Natural killer cell (primary cell): Measurements from ENCODE around the gene SYNE2. TPM values are rescaled to one million over a fixed set of nuclear protein-coding genes. Genes with fewer than 3 reads are reported as not detected.

ENCODE experiments used
- ATAC-seq, 3 donors: fragments of 150-1000 bp in 2 of 3; fragments of 200-7000 bp in 1 of 3; cut with Tn5 transposase; 1 replicate in 1 of 3; 2 replicates in 2 of 3; pipeline ENCODE4 v1.10.0; 2021; ENCODE audit warnings: mild to moderate bottlenecking in 2 of 3, moderate library complexity in 2 of 3
- DNase-seq, 2 donors: peaks; one replicate each; pipeline versions ENCODE4 v3.0.0 to v3.0.0-alpha.2; 2013 to 2021; ENCODE audit warnings: mixed read lengths in 1 of 2
- H3K27ac ChIP-seq: one replicate; pipeline ENCODE4 v1.5.1; 2013; ENCODE audit warnings: mild to moderate bottlenecking, low read length
- H3K27me3 ChIP-seq: one replicate; pipeline ENCODE4 v1.6.1; 2013; ENCODE audit warnings: low read length; ENCODE audit not compliant: control insufficient read depth, insufficient read depth
- H3K36me3 ChIP-seq: one replicate; pipeline ENCODE4 v1.6.1; 2013; ENCODE audit warnings: low read length; ENCODE audit not compliant: control insufficient read depth, insufficient read depth
- H3K4me1 ChIP-seq: one replicate; pipeline ENCODE4 v1.6.1; 2013; ENCODE audit warnings: low read length; ENCODE audit not compliant: control insufficient read depth, insufficient read depth
- H3K4me3 ChIP-seq: one replicate; pipeline ENCODE4 v1.5.1; 2013; ENCODE audit warnings: low read length
- H3K9me3 ChIP-seq: one replicate; pipeline ENCODE4 v1.6.1; 2013; ENCODE audit warnings: low read length; ENCODE audit not compliant: control insufficient read depth, insufficient read depth
- H3K27ac Mint-ChIP-seq, 2 donors: one replicate each; pipeline ENCODE4 v1.8.0; 2022; ENCODE audit warnings: mild to moderate bottlenecking in 2 of 2, mixed read lengths in 2 of 2, moderate library complexity in 1 of 2
- H3K27me3 Mint-ChIP-seq, 2 donors: one replicate each; pipeline ENCODE4 v1.8.0; 2022; ENCODE audit warnings: low read depth in 2 of 2, mixed read lengths in 2 of 2
- H3K36me3 Mint-ChIP-seq: one replicate; pipeline ENCODE4 v1.8.0; 2022; ENCODE audit warnings: mixed read lengths
- H3K4me1 Mint-ChIP-seq, 2 donors: one replicate each; pipeline ENCODE4 v1.8.0; 2022; ENCODE audit warnings: mixed read lengths in 2 of 2
- H3K4me3 Mint-ChIP-seq: one replicate; pipeline ENCODE4 v1.8.0; 2022; ENCODE audit warnings: mild to moderate bottlenecking, moderate library complexity, mixed read lengths
- H3K9me3 Mint-ChIP-seq, 2 donors: one replicate each; pipeline ENCODE4 v1.8.0; 2022; ENCODE audit warnings: mixed read lengths in 2 of 2
- CTCF ChIP-seq: fragments of 200-600 bp; IDR thresholded peaks from one replicate; pipeline ENCODE4 v1.8.0; 2022; ENCODE audit warnings: antibody characterized with exemption
- WGBS: methylation state at CpG from one replicate; pipeline ENCODE4 v1.1.7; 2013; ENCODE audit warnings: missing lambda C conversion rate; ENCODE audit not compliant: insufficient coverage; 5-methylcytosine and 5-hydroxymethylcytosine counted together
- intact Hi-C: fragments of 100-400 bp; cut with micrococcal nuclease; formaldehyde crosslinking; loops from one replicate; pipeline ENCODE4 v1.14.2; 2022
- total RNA-seq, 4 donors: library from RNA; stranded (reverse); fragments of 120-200 nt in 1 of 4; gene quantifications; one replicate each; pipeline versions ENCODE4 v1.2.3 to v1.2.4, GENCODE V29; 2013 to 2022

SYNE2 gene
- total RNA-seq, 3 donors from 2014 or later (not counting 1 experiment from before 2014, with no cell fraction given), result 325 to 434 (median 373) TPM

GRCh38 chr14:63966407-63966806, 113.6 kb downstream of the SYNE2 start:
- H3K27ac ChIP-seq, result no peak overlapping the region
- no peaks in the 10 kb centered on the region for H3K4me1 ChIP-seq
- Mint-ChIP-seq H3K27ac (no peak overlapping the region), H3K9me3 (no peaks in the 10 kb centered on the region), H3K4me1 (peaks cover 5 to 7% of the 10 kb centered on the region in 2 donors), H3K36me3 (peaks cover 7% of the 10 kb centered on the region), H3K27me3 (no peaks in the 10 kb centered on the region), H3K4me3 (no peak overlapping the region)
- H3K4me3 ChIP-seq, result no peak overlapping the region
- no peak for ATAC-seq
- intact Hi-C loops, result no loop called here
- no peak for DNase-seq
- WGBS, result 98% methylated on average over 5 of the region's 5 CpGs
- no peaks in the 10 kb centered on the region for H3K9me3 ChIP-seq
- TF ChIP-seq CTCF, result no peak
- peaks cover 27% of the 10 kb centered on the region for H3K36me3 ChIP-seq
- H3K27me3 ChIP-seq, result no peaks in the 10 kb centered on the region

- no peak overlapping the region for H3K27ac Mint-ChIP-seq
- H3K4me3 ChIP-seq, result no peak overlapping the region
- H3K9me3 ChIP-seq, result no peaks in the 10 kb centered on the region
- H3K27me3 Mint-ChIP-seq, result no peaks in the 10 kb centered on the region
- H3K27me3 ChIP-seq, result no peaks in the 10 kb centered on the region
- peaks cover 15% of the 10 kb centered on the region for H3K36me3 ChIP-seq
- H3K4me1 Mint-ChIP-seq, result peaks cover 7 to 9% of the 10 kb centered on the region in 2 donors
- no peaks in the 10 kb centered on the region for H3K9me3 Mint-ChIP-seq
- TF ChIP-seq CTCF, result no peak
- peaks cover 9% of the 10 kb centered on the region for H3K36me3 Mint-ChIP-seq
- H3K27ac ChIP-seq, result no peak overlapping the region
- intact Hi-C loops, result no loop called here
- no peak for DNase-seq
- no peaks in the 10 kb centered on the region for H3K4me1 ChIP-seq
- ATAC-seq, result no peak
- no peak overlapping the region for H3K4me3 Mint-ChIP-seq
- WGBS, result 97% methylated on average over 3 of the region's 3 CpGs
Measured at GRCh38 chr14:63972323-63972932, 119.6 kb downstream of the SYNE2 start.

- WGBS, result 97% methylated on average over 5 of the region's 5 CpGs
- H3K4me1 ChIP-seq, result no peaks in the 10 kb centered on the region
- no peak for ATAC-seq
- no peak overlapping the region for H3K4me3 Mint-ChIP-seq
- DNase-seq, result no peak
- no peaks in the 10 kb centered on the region for H3K9me3 Mint-ChIP-seq
- H3K4me1 Mint-ChIP-seq, result peaks cover 4 to 7% of the 10 kb centered on the region in 2 donors
- peaks cover 9% of the 10 kb centered on the region for H3K36me3 Mint-ChIP-seq
- H3K27me3 ChIP-seq, result no peaks in the 10 kb centered on the region
- H3K27ac Mint-ChIP-seq, result no peak overlapping the region
- no peaks in the 10 kb centered on the region for H3K9me3 ChIP-seq
- no peaks in the 10 kb centered on the region for H3K27me3 Mint-ChIP-seq
- no peak overlapping the region for H3K4me3 ChIP-seq
- peaks cover 24% of the 10 kb centered on the region for H3K36me3 ChIP-seq
- TF ChIP-seq CTCF, result no peak
- H3K27ac ChIP-seq, result no peak overlapping the region
- intact Hi-C loops, result no loop called here
Measured at GRCh38 chr14:63974176-63974575, 121.4 kb downstream of the SYNE2 start.

- ATAC-seq (no peak), DNase-seq (no peak)
- no peaks in the 10 kb centered on the region for H3K27me3 Mint-ChIP-seq
- no peak overlapping the region for H3K4me3 Mint-ChIP-seq
- H3K36me3 Mint-ChIP-seq, result peaks cover 4% of the 10 kb centered on the region
- no peaks in the 10 kb centered on the region for H3K4me1 ChIP-seq
- intact Hi-C loops, result no loop called here
- no peak for TF ChIP-seq CTCF
- H3K36me3 ChIP-seq, result peaks cover 49% of the 10 kb centered on the region
- H3K27me3 ChIP-seq, result no peaks in the 10 kb centered on the region
- no peaks in the 10 kb centered on the region for H3K9me3 ChIP-seq
- H3K9me3 Mint-ChIP-seq, result no peaks in the 10 kb centered on the region
- 95% methylated on average over 3 of the region's 4 CpGs for WGBS
- no peak overlapping the region for H3K27ac ChIP-seq
- no peaks in the 10 kb centered on the region for H3K4me1 Mint-ChIP-seq
- no peak overlapping the region for H3K27ac Mint-ChIP-seq
- H3K4me3 ChIP-seq, result no peak overlapping the region
Measured at GRCh38 chr14:63981569-63981968, 128.8 kb downstream of the SYNE2 start.
